ENCODE results near the gene NUP85.

- TF ChIP-seq, protein P1, sequence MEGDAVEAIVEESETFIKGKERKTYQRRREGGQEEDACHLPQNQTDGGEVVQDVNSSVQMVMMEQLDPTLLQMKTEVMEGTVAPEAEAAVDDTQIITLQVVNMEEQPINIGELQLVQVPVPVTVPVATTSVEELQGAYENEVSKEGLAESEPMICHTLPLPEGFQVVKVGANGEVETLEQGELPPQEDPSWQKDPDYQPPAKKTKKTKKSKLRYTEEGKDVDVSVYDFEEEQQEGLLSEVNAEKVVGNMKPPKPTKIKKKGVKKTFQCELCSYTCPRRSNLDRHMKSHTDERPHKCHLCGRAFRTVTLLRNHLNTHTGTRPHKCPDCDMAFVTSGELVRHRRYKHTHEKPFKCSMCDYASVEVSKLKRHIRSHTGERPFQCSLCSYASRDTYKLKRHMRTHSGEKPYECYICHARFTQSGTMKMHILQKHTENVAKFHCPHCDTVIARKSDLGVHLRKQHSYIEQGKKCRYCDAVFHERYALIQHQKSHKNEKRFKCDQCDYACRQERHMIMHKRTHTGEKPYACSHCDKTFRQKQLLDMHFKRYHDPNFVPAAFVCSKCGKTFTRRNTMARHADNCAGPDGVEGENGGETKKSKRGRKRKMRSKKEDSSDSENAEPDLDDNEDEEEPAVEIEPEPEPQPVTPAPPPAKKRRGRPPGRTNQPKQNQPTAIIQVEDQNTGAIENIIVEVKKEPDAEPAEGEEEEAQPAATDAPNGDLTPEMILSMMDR (IDR thresholded peaks at IDR 0.05), result no peak
- TF ChIP-seq POLR2A (IDR thresholded peaks at IDR 0.05), result no peak
Observed at GRCh38 chr17:75245011-75245410, 39.5 kb downstream of the NUP85 start.

All from body of pancreas (tissue), 4 donors.